Renal cortical epithelial cell (primary cell): ENCODE data around the gene DIO3. TPM values are rescaled to one million over a fixed set of nuclear protein-coding genes. Genes with fewer than 3 reads are reported as not detected.
"Not testable (repeated sequence)": the region's sequence is repeated elsewhere in the genome, so short reads cannot be mapped to it uniquely, and the experiment has no call there.

Source experiments
- DNase-seq: peaks from one replicate; pipeline ENCODE4 v3.0.0-alpha.2; 2011; ENCODE audit warnings: low read depth
- total RNA-seq: library from RNA; depleted of rRNA; stranded (reverse); fragments of >200 nt; gene quantifications from 2 replicates; pipeline ENCODE4 v1.2.3, GENCODE V29; 2014

DIO3 gene
- total RNA-seq, 1 donor from 2014 or later, result not detected

DNA sequence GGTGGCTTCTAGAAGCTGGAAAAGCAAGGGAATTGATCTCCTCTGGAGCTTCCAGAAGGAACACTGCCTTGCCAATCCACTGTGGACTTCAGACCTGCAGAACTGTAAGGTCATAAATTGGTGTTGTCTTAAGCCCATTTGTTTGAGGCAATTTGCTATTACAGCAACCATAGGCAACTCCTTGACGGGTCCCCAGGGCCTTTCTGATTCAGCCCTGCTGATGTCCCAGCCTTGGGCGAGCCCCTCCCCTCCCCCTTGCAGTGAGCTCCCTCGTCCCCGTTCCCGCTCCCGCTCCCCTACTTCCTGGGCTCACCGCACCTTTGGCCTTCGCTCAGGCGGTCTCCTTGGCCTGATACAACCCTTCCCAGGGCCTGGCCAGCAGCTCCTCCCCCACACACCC lies 18.9 kb upstream of the DIO3 start:
- DNase-seq, result no peak

DNA sequence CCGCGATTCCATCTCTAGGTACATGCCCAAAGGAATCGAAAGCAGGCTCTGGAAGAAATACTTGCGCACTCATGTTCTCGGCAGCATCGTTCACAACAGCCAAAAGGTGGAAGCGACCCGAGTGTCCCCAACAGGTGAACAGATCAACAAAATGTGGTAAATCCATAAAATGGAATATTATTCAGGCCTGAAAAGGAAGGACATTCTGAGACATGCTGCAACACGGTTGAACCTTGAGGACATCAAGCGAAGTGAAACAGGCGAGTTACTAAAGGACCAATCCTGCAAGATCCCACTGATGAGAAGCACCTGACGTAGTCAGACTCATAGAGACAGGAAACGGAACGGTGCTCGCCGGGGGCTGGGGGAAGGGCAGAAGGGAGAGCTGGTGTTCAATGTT lies 17.5 kb upstream of the DIO3 start:
- DNase-seq, result no peak

DNA sequence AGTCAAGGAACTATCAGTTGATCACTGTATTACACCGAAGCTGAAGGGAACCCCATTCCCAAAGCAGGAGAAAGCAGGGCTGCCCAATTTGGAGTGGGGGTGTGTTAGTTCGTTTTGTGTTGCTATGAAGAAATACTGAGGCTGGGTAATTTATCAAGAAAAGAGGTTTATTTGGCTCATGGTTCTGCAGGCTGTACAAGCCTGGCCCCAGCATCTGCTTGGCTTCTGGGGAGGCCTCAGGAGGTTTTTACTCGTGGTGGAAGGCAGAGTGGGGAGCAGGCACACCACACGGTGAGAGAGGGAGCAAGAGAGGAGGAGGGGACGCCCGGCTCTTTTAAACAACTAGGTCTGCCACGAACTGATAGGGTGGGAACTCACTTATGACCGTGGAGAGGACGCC lies 16.7 kb upstream of the DIO3 start:
- no peak for DNase-seq

DNA sequence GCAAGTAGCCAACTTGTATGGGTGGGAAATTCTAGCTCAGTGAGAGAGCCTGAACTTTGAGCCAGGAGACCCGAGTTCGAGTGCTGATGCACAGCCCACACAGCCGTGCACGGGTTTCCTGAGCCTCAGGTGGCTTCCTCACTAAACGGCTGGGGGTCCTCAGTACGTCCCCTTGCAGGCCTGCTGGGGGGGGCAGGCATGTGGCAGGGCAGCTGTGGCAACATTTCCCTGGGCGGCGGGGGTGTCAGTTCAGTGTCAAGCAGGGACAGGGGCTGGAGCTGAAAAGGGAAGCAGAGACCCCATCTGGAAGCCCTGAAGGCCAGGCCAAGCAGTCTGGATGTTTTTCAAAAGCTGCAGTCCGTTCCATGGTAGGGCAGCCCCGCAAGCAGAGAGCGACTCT lies 14.6 kb upstream of the DIO3 start:
- no peak for DNase-seq

DNA sequence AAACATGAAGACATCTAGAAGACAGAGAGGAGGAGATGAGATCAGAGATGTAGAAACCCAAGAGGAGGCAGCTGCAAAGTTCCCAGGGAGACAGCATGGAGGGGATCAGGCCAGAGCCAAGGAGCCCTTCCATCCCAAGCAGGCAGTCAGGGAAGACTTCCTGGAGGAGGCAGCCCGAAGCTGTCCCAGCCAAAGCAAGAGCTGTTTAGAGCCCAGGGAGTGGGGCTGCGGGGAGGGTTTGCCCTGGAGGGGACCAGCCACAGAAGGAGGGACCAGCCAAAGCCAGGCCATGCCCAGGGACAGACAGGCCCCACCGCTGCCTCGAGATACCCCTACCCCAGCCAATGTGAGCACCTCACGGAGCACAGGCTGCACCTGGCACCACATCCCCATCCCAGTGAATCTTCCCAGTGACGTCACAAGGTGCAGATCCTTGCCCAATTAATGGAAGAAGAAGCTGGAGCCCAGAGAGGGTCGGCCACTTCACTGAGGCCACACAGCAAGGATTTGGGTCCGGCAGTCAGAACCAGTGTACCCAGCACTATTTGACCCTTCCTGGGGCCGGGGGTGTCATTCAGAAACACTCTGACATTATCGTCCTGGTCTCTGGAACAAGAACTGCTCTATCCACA lies 14.1 kb upstream of the DIO3 start:
- DNase-seq, result no peak

DNA sequence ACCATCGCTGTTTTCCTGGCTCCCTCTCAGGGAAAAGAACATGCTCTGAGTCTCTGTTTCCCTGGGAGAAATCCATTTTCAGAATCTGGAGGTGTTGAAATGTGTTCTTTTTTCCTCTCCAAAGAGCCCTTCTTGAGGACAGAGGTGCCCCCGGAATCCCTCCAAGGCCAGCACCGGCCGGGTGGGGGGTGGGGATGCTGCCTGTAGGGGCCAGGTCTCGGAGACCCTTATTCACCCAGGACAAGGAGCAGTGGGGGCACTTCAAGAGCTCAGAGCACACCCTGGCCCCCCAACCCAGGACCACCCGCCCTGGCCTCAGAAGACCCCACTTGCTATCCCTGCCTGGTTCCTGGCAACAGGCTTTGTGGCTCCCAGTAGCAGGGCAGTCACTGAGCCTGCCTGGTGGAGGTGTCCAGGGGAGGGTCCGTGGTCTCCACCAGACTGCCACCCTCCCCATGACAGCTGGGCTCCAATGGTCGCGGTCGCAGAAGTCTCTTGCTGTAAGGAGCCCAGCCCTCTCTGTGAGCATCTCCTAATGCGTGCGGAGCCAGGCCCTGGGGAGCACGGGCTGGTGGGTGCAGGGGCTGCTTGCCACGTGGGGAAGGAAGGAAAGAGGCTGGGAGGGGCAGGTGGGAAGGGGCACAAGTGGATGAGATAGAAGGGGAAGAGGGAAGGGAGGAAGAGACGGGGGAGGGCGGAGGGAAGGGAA lies 13.2 kb upstream of the DIO3 start:
- DNase-seq, result no peak

DNA sequence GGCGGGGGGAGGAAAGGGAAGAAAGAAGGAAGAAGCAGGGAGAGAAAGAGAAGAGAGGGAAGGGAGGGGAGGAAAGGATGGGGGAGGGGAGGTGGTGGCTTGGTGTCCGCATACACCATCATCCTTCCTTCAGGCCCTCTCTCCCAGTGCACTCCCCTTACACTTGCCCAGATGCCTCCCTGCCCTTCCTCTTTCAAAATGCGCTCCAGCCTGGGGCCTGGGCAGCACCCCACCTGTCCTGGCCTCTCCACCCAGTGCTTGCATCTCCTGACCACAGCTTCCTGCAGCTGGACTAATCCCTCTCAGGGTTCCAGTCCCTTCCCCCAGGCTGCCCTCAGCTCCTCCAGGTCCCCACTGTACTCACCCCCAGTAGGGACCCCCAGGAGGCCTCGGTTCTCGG lies 12.6 kb upstream of the DIO3 start:
- no peak for DNase-seq

DNA sequence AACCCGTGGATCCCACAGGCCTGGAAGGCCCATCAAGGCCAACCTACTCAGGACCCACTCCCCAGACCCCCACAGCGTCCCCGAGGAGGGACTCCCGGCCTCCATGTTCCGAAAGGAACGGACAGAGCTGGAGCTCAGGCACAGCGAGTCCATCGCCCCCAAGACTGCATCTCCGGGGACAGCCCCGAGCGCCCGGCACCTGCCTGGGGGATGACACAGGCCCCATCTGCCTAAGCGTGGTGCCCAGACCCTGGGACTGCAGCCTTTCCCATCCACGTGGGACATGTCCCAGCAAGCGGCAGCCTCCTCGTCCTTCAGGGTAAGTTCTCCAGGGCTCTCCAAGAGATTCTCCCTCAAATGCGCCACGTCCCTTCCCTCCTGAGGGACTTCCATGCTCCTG lies 12.1 kb upstream of the DIO3 start:
- no peak for DNase-seq

DNA sequence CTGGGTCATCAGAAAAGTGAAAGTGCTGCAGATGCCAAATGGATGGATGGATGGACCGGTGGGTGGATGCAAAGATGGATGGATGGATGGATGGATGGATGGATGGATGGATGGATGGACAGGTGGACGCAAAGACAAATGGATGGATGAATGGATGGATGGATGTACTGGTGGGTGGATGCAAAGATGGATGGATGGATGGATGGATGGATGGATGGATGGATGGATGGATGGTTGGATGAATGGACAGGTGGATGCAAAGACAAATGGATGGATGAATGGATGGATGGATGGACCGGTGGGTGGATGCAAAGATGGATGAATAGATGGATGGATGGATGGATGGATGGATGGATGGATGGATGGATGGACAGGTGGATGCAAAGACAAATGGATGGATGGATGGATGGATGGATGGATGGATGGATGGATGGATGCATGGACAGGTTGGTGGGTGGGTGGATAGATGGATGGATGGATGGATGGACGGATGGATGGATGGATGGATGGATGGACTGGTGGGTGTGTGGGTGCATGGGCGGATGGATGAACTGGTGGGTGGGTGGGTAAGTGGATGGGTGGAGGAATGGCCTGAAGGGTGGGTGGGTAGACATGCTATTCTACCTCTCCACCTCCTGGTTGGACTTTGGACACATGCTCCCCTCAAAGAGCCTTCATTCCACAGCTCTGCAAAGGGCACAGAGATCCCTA lies 10.9 kb upstream of the DIO3 start:
- DNase-seq, result not testable (repeated sequence)

DNA sequence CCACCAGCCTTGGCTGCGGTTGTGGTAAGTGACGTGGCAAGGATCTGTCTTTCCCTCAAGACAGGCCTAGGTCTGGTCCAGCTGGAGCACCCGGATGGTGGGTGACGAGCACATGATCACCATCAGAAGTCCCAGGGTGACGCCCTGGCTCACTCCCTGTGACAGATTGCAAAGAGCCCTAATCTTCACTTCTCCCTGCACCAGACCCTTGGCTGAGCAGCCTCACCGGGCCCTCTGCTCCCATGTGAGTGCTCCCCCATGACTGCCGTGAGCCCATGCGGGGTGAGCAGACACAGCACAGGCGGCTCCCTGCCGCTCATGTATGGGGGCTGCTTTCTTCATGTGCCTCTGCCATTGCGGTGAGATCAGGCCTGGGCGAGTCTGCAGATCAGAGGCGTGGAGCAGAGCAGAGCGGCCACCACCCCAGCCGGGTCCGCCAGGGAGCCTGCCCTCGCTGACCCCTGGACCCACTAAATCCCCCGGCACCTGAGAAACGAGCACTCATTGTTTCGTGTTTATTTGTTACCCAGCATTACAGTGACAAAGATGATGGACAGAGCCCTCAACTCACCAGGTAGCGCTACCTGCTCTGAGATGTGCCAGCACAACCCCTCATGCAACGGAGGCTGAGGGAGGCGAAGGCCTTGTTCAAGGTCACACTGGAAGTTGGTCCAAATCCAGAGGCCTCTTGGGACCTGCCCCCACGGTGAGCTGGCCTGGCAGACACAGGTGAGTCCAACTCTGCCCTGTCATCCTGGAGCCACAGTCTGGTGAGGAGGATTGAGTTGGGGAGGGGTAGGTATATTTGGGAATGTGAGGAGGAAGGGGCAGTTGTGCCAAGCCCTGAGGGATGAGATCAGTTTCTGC lies 9.3 kb upstream of the DIO3 start:
- DNase-seq, result no peak

DNA sequence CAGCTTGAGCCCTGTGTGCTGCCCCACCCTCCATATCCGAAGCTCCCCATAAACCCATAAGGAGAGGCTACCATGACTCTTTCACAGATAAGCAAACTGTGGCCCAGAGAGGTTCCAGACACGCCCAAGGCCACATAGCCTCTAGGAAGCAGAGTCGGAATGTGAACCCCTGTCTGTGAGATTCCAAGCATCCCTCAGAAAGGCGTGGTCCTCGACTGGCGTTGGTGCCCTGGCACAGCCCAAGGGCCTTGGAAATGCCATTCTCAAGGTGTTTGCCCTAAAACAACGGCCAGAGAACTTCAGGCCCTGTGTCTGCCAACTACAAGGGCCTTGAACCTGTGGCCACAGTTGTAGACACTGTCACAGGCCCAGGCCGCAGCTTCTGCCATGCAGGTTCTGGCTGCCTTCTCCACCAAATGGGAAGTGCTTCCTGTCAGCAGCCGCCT lies 8.5 kb upstream of the DIO3 start:
- DNase-seq, result no peak

DNA sequence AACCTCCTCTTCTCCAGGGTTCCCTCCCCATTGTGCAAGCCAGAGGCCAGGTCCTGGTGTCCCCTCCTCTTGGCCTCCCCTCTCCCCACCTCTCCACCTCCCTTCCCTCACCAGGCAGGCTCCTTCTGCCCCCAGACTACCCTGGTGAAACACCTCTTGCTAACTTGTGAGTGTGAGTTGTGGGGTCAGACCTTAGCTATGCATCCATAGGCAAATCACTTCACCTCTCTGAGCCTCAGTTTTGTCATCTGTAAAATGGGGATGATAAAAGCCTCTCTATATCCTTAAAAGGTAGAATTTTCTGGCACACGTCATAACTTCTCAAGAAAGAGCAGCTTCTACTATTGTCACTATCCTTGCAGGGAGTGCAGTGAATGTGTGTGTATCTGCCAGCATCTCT lies 7.9 kb upstream of the DIO3 start:
- no peak for DNase-seq

DNA sequence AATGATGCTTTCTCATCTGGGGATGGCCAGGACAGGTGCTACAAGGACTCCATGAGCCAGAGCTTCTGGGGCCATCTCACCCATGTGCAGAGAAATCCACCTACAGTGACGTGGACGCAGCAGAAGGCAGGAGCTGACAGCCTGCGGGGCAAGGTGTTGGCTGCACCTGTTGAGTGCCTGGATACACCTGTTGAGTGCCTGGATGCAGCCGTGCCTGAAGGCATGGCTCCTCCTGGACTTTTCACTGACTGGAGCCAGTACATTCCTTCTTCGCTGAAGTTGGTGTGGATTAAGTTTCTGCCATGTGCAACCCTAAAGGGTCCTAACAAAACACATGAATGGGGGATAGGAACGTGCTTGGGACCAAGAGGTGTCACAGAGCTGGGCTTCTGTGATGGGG lies 7.4 kb upstream of the DIO3 start:
- DNase-seq, result no peak

DNA sequence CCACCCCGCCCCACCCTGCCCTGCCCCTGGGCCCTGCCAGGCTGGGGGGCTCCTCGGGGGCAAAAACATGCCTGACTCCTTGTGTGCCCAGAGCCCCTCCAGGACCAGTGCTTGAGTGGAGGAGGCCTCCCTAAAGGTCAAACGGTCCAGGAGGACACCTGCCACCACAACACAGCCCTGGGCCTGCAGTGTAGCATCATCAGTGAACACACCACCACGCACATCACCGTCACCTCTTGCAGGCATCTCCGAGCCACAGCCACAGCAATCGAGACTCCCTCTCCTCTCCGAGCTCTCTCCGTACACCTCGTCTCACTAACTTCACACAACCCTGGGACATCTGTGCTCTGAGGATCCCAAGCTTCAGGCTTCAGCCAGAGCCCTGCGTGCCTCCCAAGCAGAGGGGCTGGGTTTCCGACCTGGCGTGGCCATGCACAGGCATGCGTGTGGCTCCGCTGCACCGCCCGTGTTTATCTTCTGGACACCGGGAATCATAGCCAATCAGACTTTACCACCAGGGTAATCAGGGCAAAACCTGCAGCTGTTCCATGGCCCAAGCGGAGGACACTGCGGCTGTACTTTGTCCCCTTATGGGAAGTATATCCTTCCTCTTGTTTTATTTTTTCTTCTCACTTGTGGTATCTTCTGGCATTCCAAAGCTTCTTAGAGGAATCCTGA lies 6.2 kb upstream of the DIO3 start:
- no peak for DNase-seq

DNA sequence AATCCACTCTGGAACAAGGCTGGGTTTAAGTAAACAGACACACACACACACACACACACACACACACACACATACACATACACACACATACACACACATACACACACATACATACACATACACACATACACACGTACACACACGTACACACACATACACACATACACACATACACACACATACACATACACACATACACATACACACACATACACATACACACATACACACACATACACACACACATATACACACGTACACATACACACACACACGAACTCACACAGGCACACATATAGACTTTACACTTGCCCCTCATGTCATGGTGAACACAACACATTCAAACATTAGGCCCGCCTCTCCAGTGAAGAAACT lies 5.6 kb upstream of the DIO3 start:
- DNase-seq, result not testable (repeated sequence)

DNA sequence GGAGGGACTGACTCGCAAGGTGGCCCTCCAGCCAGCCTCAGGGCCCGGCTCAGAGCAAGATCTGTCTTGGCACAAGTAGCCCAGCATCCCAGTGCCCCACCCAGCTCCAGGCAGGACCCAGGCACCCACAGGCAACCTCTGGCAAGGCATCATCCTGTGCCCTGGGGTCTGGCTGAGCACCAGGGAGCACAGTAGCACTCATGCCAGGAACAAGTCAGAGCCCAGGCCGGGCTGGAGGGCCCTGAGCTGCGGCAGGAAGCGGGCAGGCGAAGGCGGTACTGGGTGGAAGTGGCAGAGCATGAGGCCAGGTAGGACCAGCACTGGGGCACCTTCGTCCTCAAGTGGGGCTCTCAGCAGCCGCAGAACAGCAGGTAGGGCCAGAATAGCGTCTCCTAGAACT lies 5.2 kb upstream of the DIO3 start:
- DNase-seq, result no peak

DNA sequence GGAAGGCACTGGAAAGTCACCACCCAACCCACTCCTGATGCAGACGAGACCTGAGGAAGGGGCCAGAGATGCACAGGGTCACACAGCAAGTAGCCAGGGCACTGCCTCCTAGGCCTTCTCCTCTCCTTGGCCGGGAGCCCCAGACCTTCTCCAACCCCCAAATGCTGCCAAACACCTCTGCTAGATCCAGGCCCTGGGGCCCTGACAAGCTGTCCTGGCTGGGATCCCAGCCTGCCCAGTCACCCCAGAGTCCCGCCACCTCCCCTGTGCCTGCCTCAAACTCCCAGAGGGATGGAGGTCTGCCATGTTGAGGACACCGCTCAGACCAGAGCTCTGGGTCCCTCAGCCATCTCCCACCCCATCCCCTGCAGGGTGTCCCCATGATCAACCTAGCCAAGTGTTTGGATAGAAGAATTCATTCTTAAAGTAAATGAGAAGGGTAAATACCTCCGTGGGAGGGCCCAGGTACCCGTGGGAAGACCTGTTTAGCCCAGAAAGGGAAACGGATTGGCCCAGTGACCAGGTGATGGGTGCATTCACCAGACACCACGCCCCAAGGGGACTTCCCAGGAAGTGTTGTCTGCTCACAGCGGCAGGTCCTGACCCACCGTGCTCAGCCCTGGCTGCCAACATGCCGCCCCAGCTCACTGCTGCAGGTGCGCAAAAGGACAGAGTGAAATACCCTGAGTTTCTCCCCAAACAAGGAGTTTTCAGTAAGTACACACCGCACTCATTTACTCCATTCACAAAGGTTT lies 4.6 kb upstream of the DIO3 start:
- no peak for DNase-seq

DNA sequence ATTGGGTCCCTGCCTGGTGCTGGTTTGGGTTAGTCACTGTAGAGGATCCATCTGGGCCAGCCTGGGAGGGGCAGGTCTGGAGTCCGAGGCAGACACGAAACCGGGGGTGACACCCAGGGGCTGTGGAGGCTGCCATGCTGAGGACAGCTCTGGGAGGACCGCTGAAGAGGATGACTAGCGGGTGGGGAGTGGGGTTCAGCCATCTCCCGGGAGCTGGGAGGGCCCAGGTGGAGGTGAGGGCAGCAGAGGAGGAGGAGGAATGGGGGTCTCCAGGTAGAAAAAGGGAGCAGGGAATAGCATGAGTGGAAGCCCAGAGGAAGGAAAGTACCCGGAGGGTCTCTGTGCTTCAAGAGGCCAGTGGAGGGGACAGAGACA lies 4.0 kb upstream of the DIO3 start:
- DNase-seq, result no peak

DNA sequence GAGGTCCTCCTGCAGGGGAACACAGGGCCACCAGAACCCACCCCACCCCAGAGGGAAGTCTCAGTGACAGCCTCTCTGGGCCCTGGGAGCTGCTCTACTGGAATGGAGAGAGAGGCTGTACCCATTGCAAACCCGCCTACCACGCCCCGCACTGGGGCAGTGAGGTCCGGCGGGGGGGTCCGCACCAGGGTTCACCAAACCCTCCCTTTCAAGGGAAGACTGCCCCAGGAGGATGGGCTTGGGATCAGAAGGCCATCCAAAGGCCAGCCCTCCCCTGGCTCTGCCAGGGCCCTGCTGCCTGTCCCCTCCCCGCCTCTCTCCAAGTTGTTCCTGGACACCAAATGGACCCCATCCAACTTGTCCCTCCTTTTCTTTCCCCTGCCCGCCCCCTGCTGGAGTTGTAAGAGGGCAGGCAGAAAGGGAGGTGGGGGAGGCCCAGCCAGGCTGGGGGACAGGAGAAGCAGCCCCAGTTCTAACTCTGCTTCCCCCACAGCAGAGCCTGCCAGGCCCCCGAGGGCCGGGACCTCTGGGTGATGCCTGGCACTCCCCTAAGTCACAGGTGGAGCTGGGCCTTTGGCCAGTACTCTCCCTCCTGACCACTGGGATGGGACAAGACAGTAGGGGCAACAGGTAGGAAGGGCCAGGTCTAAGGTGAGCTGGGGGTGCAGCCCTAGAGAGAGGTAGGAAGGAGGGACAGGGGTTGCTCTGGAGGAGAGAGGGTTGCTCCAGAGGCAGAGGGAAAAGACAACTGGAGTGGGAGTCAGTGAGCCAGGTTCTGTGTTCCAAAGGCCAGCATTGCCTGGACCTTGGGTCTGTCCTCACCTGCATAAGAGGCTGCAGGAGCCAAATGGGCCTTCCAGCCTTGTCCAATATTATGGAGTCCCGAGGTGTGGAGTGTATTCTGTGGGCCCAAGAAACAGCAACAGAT lies 3.2 kb upstream of the DIO3 start:
- DNase-seq, result no peak

DNA sequence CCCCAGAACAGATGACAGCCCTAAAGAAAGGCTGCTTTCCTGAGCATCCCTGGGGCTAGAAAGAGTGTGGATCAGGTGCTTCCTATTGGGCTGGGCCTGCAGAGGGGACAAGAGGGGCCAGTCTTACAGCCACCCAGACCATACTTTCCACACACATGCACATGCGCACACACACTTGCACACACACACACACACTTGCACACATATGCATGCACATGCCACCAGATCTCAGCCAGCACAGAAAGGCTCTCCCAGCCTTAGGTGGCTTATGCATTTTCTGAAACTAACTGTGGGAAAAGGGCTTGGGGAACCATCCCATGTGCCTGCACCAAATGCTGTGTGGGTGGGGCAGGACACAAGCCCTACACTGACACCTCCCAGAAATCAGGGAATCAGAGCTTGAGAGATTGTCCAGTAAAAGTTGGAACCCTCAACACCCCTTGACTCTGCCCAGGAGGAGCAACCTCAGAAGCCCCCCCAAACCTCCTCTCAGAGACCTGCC lies 2.5 kb upstream of the DIO3 start:
- DNase-seq, result no peak
